Right renal pelvis (tissue), 4 donors: Measurements from ENCODE around the gene TBCE. TPM values are rescaled to one million over a fixed set of nuclear protein-coding genes. Genes with fewer than 3 reads are reported as not detected.

Source experiments
- DNase-seq, 4 donors: peaks; one replicate each; pipeline ENCODE4 v3.0.0-alpha.2; 2013; ENCODE audit warnings: low read depth in 4 of 4, low spot score in 3 of 4, missing footprints in 1 of 4
- polyA plus RNA-seq, 4 donors: library from polyadenylated mRNA; unstranded; fragments of 120-200 nt; gene quantifications; one replicate each; pipeline ENCODE4 v1.2.1, GENCODE V29; 2013; ENCODE audit not compliant: insufficient read length in 4 of 4

TBCE gene
- 10 to 100 TPM; 45.3 to 63.8 (median 59.1) TPM for polyA plus RNA-seq

DNA sequence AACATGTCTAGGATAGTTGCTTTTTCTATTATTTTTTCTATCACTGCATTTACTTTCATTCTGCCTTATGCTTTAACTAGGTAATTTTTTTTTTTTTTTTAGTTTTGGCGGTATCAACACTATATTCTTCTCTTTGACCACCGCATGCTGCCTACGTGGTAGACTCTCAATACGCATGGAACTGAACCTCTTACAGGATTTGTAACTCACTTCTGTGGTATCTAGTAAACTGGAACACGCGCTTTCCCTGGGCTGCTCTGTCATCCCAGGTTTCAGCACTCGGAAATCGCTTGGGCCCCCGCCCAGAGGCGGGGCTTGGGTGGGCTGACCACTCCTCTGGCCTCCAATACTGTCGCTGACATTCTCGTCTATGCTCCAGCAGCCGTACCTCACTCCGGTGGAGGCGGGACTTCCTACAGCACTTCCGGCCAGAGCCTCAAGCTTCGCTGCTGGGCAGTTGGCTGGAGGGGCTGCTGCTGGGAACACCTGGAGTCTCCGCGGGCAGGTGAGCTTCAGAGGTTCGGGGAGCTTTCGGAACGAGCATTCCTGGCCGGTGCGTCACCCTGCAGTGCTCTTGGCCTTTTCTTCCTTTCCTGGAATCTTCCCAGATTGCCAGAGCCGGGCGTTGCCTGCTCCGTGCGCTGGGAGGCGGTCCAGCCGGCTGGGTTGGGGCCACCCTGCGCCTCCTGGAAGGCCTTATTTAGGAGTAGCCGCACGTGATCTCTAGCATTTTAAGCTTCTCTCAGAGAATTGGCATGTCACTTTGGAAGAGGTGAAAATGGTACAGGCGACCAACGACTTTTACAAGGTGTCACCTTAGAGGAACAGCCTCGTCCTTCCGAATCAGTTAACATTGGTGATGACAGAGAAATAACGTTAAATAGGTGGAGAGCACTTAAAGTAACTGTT lies at the start of gene TBCE:
TBCE (plus strand) TSS at position 428 of the 909 bp plus-strand sequence. CDS start 12,623 bp downstream, outside the sequence.
- peak; percentile 92 to 97 (median 94) for DNase-seq

- DNase-seq = no peak
These were observed 48.0 kb upstream of the TBCE start for GRCh38 chr1:235319255-235319654.

DNA sequence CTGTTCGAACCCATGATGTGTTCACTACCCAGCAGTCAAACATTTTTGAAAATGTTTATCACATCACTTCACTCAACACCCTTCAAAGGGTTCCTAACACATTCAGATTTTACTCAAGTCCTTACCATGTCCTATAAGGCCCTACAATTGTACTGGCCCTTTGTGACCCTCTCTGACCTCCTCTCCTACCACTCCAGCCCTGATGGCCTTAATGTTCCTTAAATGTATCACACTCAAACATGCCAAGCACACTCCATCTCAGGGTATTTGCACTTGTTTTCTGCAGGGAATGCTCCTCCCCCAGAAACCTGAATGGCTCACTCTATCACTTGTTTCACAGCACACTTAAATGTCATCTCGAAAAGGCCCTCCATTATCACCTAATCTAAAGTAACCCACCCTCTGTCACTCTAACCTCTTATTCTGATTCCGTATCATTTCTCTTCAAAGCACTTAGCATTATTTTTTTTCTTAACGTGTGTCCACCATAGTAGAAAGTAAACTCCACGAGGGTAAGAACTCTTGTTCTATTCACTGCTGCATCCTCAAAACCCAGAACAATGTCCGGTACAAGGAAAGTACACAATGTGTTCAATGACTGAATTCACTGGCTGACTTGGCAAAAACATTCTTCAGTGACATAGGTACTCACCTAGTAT lies 46.6 kb upstream of the TBCE start:
- no peak for DNase-seq

- DNase-seq = no peak
These were observed 42.9 kb upstream of the TBCE start for GRCh38 chr1:235324296-235324695.

- DNase-seq = no peak
These were observed 42.1 kb upstream of the TBCE start for GRCh38 chr1:235325139-235325538.

GRCh38 chr1:235325854-235326253 lies 41.4 kb upstream of the TBCE start:
- no peak for DNase-seq

- peak in 3 of 4 donors; percentile 20 to 34 (median 28) for DNase-seq
These were observed 40.3 kb upstream of the TBCE start for GRCh38 chr1:235326719-235327558.

- DNase-seq = peak in 1 of 4 donors; percentile 8
These were observed 39.5 kb upstream of the TBCE start, which contains the start of gene ARID4B for GRCh38 chr1:235327559-235328270. ARID4B (minus strand) TSS chr1:235328179; CDS start chr1:235326919, 1,260 bp downstream.

DNA sequence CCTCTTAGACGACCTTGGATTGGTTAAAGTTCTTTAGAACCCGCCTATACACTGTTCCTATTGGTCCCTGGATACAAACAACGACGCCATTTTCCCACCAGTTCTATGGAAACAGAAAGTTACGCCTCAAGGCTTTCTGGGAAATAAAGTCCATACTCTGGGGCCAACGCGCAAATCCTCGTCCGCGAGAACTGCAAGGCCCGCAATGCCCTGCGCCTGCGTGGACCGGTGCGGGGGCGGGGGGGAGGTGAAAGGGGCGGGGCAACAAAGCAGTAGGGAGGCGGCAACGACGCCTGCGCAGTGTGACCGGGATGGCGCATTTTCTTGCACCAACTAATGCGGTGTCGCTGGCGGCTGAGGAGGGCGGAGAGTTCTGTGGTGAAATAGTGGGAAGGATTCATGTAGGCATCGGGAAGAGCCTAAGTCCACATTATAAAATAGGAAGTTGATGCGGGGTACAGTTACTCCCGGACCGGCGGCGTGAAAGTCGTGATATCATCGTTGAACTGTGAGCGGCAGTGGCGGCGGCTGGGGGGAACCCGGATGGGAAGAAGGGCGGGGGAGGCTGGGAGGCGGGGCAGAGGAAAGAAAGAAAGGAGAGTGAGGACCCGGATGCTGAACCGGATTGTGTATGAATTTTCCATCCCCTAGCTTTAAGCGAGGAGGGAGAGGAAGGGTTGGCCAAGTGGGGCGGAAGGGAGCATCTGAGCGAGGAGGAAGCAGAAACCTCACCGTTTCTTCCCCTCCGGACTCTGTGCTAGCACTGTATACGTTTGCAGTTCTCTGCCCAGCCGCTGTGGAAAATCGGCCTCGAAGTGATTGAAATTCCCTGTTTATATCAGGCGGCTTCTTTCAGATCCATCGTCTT lies 38.7 kb upstream of the TBCE start, which contains the start of gene GGPS1:
GGPS1 (plus strand) TSS at position 300 of the 868 bp plus-strand sequence. CDS start 6,695 bp downstream, outside the sequence.
- DNase-seq = peak; percentile 97 to 100 (median 100)

DNA sequence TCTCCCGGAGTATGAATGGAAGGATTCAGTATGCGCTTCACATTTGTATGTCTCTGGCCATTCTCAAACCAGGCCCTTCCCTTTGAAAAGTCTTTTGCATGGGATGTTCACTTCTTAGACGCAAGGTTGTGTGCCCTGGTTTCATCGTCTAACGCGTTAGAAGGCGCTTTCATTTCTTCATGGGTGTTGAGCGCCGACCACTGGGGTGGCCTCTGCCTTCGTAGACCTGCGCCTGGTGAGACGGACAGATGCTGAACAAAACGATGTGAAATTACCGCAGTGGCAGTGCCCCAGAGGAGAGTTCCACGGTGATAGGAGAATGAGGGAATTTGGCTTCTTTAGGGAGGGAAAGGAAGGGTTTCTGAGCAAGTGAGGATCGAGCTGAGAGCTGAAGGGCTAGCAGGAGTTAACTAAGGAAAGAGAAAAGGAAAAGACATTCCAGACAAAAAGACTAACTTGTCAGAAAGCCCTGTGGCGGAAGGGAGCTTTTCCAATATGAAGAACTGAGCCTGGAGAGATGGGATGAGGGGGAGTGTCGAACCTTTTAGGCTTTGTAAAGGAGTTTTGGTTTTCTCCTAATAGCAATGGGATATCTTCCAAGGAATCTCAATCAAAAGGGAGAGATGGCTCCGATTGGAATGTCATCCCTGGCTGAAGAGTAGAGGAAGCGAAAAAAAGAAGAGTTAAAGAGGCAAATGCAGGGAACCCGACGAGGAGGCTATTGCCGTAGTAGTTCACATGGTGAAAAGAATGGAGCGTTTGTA lies 37.9 kb upstream of the TBCE start:
- DNase-seq = peak in 1 of 4 donors; percentile 37

DNA sequence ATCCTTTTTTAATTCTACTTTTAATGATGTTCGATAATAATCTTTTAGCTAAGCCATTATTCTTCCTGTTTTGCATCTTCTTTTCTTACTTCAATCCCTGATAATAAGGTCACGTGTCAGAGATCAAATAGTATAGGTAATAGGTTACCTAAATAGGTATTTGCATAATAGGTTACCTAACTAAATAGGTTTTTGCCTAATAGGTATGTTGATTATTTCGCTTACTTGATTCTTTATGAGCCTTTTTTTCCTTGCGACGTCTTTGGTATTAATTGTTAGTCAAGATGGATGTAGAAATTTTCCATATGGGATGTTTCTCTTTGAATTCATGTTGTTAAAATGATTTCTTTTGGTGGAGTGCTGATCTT lies 36.3 kb upstream of the TBCE start:
- no peak for DNase-seq

- DNase-seq = no peak
These were observed 35.8 kb upstream of the TBCE start for GRCh38 chr1:235331401-235331800.

DNA sequence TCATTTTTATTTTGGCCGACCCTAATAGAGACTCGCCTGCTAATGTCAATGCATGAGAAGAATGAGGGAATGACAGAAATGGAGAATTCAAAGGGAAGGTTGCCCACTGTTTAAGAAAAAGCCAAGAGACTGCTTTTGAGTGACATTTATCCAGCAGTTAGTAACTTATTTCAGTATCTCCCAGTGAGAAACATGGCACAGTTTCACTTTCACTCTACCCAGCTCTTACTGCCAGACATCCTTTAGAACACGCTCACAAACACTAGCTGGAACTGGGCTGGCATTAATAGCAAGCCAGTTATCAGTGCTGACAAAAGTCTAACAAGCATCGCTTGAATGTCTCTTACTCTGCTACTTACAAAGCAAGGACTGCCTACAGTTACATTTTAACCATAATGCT lies 30.3 kb upstream of the TBCE start:
- peak in 1 of 4 donors; percentile 22 for DNase-seq

DNA sequence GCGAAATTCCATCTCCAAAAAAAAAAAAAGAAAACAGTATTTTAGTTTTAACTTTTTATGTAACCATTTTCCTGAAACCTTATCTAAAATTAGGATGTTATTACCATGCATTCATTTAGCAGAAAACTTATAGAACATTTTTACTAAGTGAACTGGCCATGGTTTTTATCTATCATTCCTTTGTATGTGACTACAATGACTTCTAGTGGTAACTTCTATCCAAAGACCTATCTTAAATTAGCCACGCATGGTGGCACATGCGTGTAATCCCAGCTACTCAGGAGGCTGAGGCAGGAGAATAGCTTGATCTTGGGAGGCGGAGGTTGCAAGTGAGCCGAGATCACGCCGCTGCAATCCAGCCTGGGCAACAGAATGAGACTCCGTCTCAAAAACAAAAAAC lies 27.5 kb upstream of the TBCE start:
- DNase-seq = no peak

DNA sequence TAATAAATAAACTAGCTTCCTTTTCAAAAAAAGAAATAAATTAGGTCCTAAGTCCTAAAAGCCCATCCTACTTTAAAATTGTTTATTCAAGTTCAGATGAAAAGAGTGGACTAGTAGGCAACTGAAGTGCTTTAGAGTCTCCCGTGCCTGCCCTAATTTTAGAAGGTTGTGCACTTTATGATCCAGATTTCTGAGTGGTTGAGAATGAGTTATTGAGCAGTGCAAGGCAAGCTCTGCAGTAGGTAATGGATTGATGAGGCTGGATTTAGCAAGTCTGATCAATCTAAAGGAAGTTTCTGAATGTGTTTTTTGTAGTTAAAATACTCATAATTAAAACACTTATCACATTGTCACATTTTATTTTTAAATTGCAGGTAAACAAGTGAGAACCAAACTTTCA lies 25.9 kb upstream of the TBCE start:
- no peak for DNase-seq

GRCh38 chr1:235342039-235342438 lies 25.2 kb upstream of the TBCE start:
- no peak for DNase-seq

GRCh38 chr1:235342471-235342870 lies 24.8 kb upstream of the TBCE start:
- DNase-seq = no peak

DNA sequence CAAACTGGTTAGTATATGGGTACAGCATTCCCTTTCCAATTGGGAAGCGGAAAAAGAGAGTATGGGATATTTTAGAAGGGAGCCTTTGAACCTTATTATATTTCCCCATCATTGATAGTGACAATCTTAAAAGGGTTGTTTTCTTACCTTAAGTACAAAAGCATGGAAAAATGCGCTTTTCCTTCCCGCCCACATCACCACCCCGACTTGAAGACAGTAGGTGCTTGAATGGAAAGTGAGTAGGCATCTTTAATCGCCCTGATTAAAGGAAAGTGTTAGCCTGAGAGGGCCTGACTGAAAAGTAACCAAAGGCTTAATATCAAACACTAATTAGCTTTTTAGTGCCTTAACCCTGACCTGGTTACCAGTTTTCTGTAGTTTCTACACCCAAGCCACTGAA lies 23.5 kb upstream of the TBCE start:
- DNase-seq = no peak
